SK-N-SH treated with all-trans-retinoic acid at 6 μM for 48 hours (cell line): ENCODE data around the gene TBC1D2B.

Source experiments
- ATAC-seq: fragments of 200-7000 bp; cut with Tn5 transposase; 3 replicates; pipeline ENCODE4 v1.9.1; 2020; ENCODE audit warnings: mild to moderate bottlenecking, moderate library complexity
- ARNTL ChIP-seq: fragments of 450-650 bp; formaldehyde crosslinking; IDR thresholded peaks from 2 replicates; pipeline ENCODE4 v1.5.0; 2020; ENCODE audit warnings: low read depth, mild to moderate bottlenecking, moderate library complexity, borderline replicate concordance
- BACH2 ChIP-seq: fragments of 250-450 bp; sonication (Bioruptor Pico); IDR thresholded peaks from 2 replicates; pipeline ENCODE4 v1.9.0; 2021; ENCODE audit warnings: mild to moderate bottlenecking, borderline replicate concordance
- CREB5 ChIP-seq: fragments of 250-450 bp; sonication (Bioruptor Pico); IDR thresholded peaks from 2 replicates; pipeline ENCODE4 v1.5.1; 2020; ENCODE audit warnings: low read depth, mild to moderate bottlenecking, moderate library complexity
- CSRNP3 ChIP-seq: fragments of 250-450 bp; sonication (Bioruptor Pico); IDR thresholded peaks from 2 replicates; pipeline ENCODE4 v1.5.1; 2021; ENCODE audit warnings: mild to moderate bottlenecking, moderate library complexity
- ESRRG ChIP-seq: fragments of 250-450 bp; sonication (Bioruptor Pico); IDR thresholded peaks from 2 replicates; pipeline ENCODE4 v1.6.1; 2021; ENCODE audit warnings: mild to moderate bottlenecking
- GLIS3 ChIP-seq: fragments of 250-450 bp; sonication (Bioruptor Pico); IDR thresholded peaks from 2 replicates; pipeline ENCODE4 v1.5.0; 2020; ENCODE audit warnings: mild to moderate bottlenecking, moderate library complexity
- OSR1 ChIP-seq: fragments of 250-450 bp; sonication (Bioruptor Pico); IDR thresholded peaks from 2 replicates; pipeline ENCODE4 v1.8.0; 2022; ENCODE audit warnings: moderate library complexity, mild to moderate bottlenecking, inconsistent platforms
- PATZ1 ChIP-seq: fragments of 250-450 bp; sonication (Bioruptor Pico); IDR thresholded peaks from 2 replicates; pipeline ENCODE4 v1.8.0; 2020; ENCODE audit warnings: mild to moderate bottlenecking, moderate library complexity, borderline replicate concordance
- POU6F1 ChIP-seq: fragments of 250-450 bp; sonication (Bioruptor Pico); IDR thresholded peaks from 2 replicates; pipeline ENCODE4 v1.8.0; 2021; ENCODE audit warnings: low read depth, mild to moderate bottlenecking, moderate library complexity, borderline replicate concordance
- PPARA ChIP-seq: fragments of 250-450 bp; sonication (Bioruptor Pico); IDR thresholded peaks from 2 replicates; pipeline ENCODE4 v1.5.0; 2020; ENCODE audit warnings: mild to moderate bottlenecking, borderline replicate concordance
- RARB ChIP-seq: fragments of 250-450 bp; sonication (Bioruptor Pico); IDR thresholded peaks from 2 replicates; pipeline ENCODE4 v1.8.0; 2021; ENCODE audit warnings: mild to moderate bottlenecking, moderate library complexity
- SNAI2 ChIP-seq: fragments of 250-450 bp; sonication (Bioruptor Pico); IDR thresholded peaks from 2 replicates; pipeline ENCODE4 v1.5.0; 2020; ENCODE audit warnings: mild to moderate bottlenecking, moderate library complexity
- TCF4 ChIP-seq: fragments of 250-450 bp; sonication (Bioruptor Pico); IDR thresholded peaks from 2 replicates; pipeline ENCODE4 v1.8.0; 2021; ENCODE audit warnings: mild to moderate bottlenecking, moderate library complexity, borderline replicate concordance
- TOX ChIP-seq: fragments of 250-450 bp; sonication (Bioruptor Pico); IDR thresholded peaks from 2 replicates; pipeline ENCODE4 v1.8.0; 2021; ENCODE audit warnings: mild to moderate bottlenecking, moderate library complexity, borderline replicate concordance
- TSHZ2 ChIP-seq: fragments of 250-450 bp; sonication (Bioruptor Pico); IDR thresholded peaks from 2 replicates; pipeline ENCODE4 v1.5.0; 2020; ENCODE audit warnings: mild to moderate bottlenecking, moderate library complexity
- ZC3H10 ChIP-seq: fragments of 250-450 bp; sonication (Bioruptor Pico); IDR thresholded peaks from 2 replicates; pipeline ENCODE4 v1.5.1; 2021; ENCODE audit warnings: mild to moderate bottlenecking, moderate library complexity
- ZFP3 ChIP-seq: fragments of 250-450 bp; sonication (Bioruptor Pico); IDR thresholded peaks from 2 replicates; pipeline ENCODE4 v1.5.0; 2020; ENCODE audit warnings: mild to moderate bottlenecking, moderate library complexity
- ZFP30 ChIP-seq: fragments of 450-650 bp; formaldehyde crosslinking; IDR thresholded peaks from 2 replicates; pipeline ENCODE4 v1.5.0; 2022; ENCODE audit warnings: mild to moderate bottlenecking, moderate library complexity
- ZNF565 ChIP-seq: fragments of 450-650 bp; formaldehyde crosslinking; conservative IDR thresholded peaks from 2 replicates; pipeline ENCODE4 v1.5.0; 2020; ENCODE audit warnings: low read depth, mild to moderate bottlenecking, moderate library complexity
- ZNF70 ChIP-seq: fragments of 450-650 bp; formaldehyde crosslinking; IDR thresholded peaks from 2 replicates; pipeline ENCODE4 v1.5.0; 2020; ENCODE audit warnings: mild to moderate bottlenecking, moderate library complexity
- ZNF8 ChIP-seq: fragments of 450-650 bp; formaldehyde crosslinking; IDR thresholded peaks from 2 replicates; pipeline ENCODE4 v1.5.0; 2020; ENCODE audit warnings: mild to moderate bottlenecking, moderate library complexity

The TBC1D2B gene

GRCh38 chr15:78002996-78003395 lies 74.5 kb downstream of the TBC1D2B start:
- no peak for ATAC-seq
- TF ChIP-seq ZFP30 (no peak), TCF4 (CRISPR knock-in tag) (no peak), ARNTL (CRISPR knock-in tag) (no peak), POU6F1 (CRISPR knock-in tag) (no peak), ZFP3 (no peak), ZNF565 (CRISPR knock-in tag) (no peak), OSR1 (no peak), GLIS3 (no peak), TSHZ2 (CRISPR knock-in tag) (no peak), CSRNP3 (CRISPR knock-in tag) (no peak), CREB5 (no peak), ZC3H10 (CRISPR knock-in tag) (no peak), ZNF8 (no peak)
- TF ChIP-seq, all 23 proteins: peak for 0

- no peak for ATAC-seq
- TF ChIP-seq SNAI2 (CRISPR knock-in tag) (no peak), PPARA (CRISPR knock-in tag) (no peak), ZNF565 (CRISPR knock-in tag) (no peak), ZNF70 (CRISPR knock-in tag) (no peak), ZNF8 (no peak), ESRRG (CRISPR knock-in tag) (no peak), PATZ1 (CRISPR knock-in tag) (no peak), CSRNP3 (CRISPR knock-in tag) (no peak), TCF4 (CRISPR knock-in tag) (no peak), POU6F1 (CRISPR knock-in tag) (no peak), ZFP30 (no peak), BACH2 (CRISPR knock-in tag) (no peak), ZC3H10 (CRISPR knock-in tag) (no peak), TOX (CRISPR knock-in tag) (no peak), TSHZ2 (CRISPR knock-in tag) (no peak), ZFP3 (no peak), RARB (CRISPR knock-in tag) (no peak), OSR1 (no peak), CREB5 (no peak)
Measured at GRCh38 chr15:78001656-78002055, 75.9 kb downstream of the TBC1D2B start.
